NCI-H2171 treated with DMSO at 0.1 percent for 48 hours (cell line): ENCODE measurements around the gene ZNF521.
A peak's percentile ranks its signal among the peaks of the same experiment; 100 is the strongest.

Source experiments
- DNase-seq: peaks from one replicate; lab custom pipeline; 2025; lab: John Stamatoyannopoulos, UW

Gene ZNF521

GRCh38 chr18:25033175-25033574 lies 318.8 kb downstream of the ZNF521 start:
- DNase-seq, result peak; percentile 72

DNA sequence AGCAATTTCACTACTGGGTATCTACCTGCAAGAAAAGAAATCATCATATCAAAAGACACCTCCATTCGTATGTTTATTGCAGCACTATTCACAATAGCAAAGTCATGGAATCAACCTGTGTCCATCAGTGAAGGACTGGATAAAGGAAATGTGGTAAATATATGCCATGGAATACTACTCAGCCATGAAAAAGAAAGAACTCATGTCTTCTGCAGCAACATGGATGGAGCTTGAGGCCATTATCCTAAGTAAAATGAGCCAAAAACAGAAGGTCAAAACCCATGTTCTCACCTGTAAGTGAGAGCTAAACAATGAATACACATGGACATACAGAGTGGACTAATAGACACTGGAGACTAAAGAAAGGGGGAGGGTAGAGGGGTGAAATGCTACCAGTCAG lies 322.2 kb downstream of the ZNF521 start:
- DNase-seq, result no peak

GRCh38 chr18:25019931-25020330 lies 332.0 kb downstream of the ZNF521 start:
- DNase-seq, result no peak

- peak; percentile 25 for DNase-seq
Measured at GRCh38 chr18:25019086-25019860, 332.7 kb downstream of the ZNF521 start.

DNA sequence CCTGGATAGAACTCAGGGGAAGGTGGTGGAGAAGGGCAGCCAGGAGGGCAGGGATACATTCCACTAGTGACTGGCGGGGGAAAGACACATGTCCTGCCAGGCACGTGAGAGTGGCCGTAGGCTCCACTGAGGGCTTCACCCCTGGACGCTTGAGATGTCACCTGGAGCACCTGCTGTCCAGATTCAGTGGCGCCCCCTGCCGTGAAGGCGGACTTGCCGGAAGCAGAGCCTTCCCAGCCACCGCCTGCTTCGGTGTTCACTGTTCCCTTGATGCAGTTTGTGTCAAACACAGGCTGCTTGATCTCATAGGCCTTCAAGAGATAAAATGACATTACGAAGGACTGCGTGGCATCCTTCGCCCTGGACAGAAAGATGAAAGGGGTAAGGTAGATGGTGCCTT lies 335.3 kb downstream of the ZNF521 start:
- no peak for DNase-seq

GRCh38 chr18:25016181-25016580 lies 335.8 kb downstream of the ZNF521 start:
- no peak for DNase-seq
